ENCODE data around the gene TBC1D3.
"Not testable (repeated sequence)": the region's sequence is repeated elsewhere in the genome, so short reads cannot be mapped to it uniquely, and the experiment has no call there.

Gene TBC1D3

GRCh38 chr17:38192455-38192854 is at the start of gene TBC1D3:
Gene TBC1D3, minus strand, starts transcription at chr17:38192555. Its CDS starts 1,526 bp downstream, at chr17:38191029.
- not testable (repeated sequence) for H3K4me3 ChIP-seq (ENCODE audit: low read depth, low read length); H3K9ac ChIP-seq (ENCODE audit: low read depth, low read length); H3K36me3 ChIP-seq (ENCODE audit: control insufficient read depth, insufficient read depth, low read length); H3K27me3 ChIP-seq (ENCODE audit: control insufficient read depth, insufficient read depth, low read length); H3K9me3 ChIP-seq (ENCODE audit: control insufficient read depth, insufficient read depth, low read length); H3K4me1 ChIP-seq (ENCODE audit: control insufficient read depth, insufficient read depth, low read length)

GRCh38 chr17:38232790-38233189 is 40.4 kb upstream of the TBC1D3 start:
- H3K9ac ChIP-seq (ENCODE audit: low read depth, low read length); H3K9me3 ChIP-seq (ENCODE audit: control insufficient read depth, insufficient read depth, low read length); H3K27me3 ChIP-seq (ENCODE audit: control insufficient read depth, insufficient read depth, low read length): not testable (repeated sequence)

GRCh38 chr17:38225844-38226495 is 33.6 kb upstream of the TBC1D3 start:
- H3K4me1 ChIP-seq (ENCODE audit: control insufficient read depth, insufficient read depth, low read length); H3K9ac ChIP-seq (ENCODE audit: low read depth, low read length); H3K9me3 ChIP-seq (ENCODE audit: control insufficient read depth, insufficient read depth, low read length); H3K4me3 ChIP-seq (ENCODE audit: low read depth, low read length); H3K27me3 ChIP-seq (ENCODE audit: control insufficient read depth, insufficient read depth, low read length); H3K36me3 ChIP-seq (ENCODE audit: control insufficient read depth, insufficient read depth, low read length): not testable (repeated sequence)

More at GRCh38 chr17:38232790-38233189, 40.4 kb upstream of the TBC1D3 start:
- not testable (repeated sequence) for H3K4me1 ChIP-seq (ENCODE audit: control insufficient read depth, insufficient read depth, low read length); H3K4me3 ChIP-seq (ENCODE audit: low read depth, low read length); H3K36me3 ChIP-seq (ENCODE audit: control insufficient read depth, insufficient read depth, low read length)

- H3K27me3 ChIP-seq (ENCODE audit: control insufficient read depth, insufficient read depth, low read length), result not testable (repeated sequence)
Measured at GRCh38 chr17:38220867-38221266, 28.5 kb upstream of the TBC1D3 start.

DNA sequence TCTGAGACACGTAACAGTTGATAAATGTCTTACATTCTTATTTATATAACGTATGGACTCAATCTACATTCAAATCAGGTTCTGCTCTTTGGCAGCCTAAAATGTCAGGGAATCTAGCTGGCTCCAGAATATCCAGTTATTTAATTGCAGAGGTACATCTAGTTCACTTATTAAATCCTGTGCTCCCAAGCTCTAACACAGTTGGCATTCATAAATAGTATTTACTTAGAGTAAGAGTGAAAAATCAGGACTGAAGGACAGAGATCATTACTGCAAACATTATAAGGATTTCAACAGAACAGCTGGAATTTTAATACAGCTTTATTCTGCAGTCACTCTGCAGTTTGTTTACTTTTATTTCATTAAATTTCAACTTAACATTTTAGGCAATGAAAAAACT is 7.9 kb upstream of the TBC1D3 start:
- H3K4me1 ChIP-seq (ENCODE audit: control insufficient read depth, insufficient read depth, low read length); H3K4me3 ChIP-seq (ENCODE audit: low read depth, low read length); H3K9me3 ChIP-seq (ENCODE audit: control insufficient read depth, insufficient read depth, low read length); H3K9ac ChIP-seq (ENCODE audit: low read depth, low read length); H3K27me3 ChIP-seq (ENCODE audit: control insufficient read depth, insufficient read depth, low read length); H3K36me3 ChIP-seq (ENCODE audit: control insufficient read depth, insufficient read depth, low read length): not testable (repeated sequence)

More at GRCh38 chr17:38220867-38221266, 28.5 kb upstream of the TBC1D3 start:
- H3K9me3 ChIP-seq (ENCODE audit: control insufficient read depth, insufficient read depth, low read length); H3K4me1 ChIP-seq (ENCODE audit: control insufficient read depth, insufficient read depth, low read length); H3K36me3 ChIP-seq (ENCODE audit: control insufficient read depth, insufficient read depth, low read length); H3K9ac ChIP-seq (ENCODE audit: low read depth, low read length); H3K4me3 ChIP-seq (ENCODE audit: low read depth, low read length): not testable (repeated sequence)

DNA sequence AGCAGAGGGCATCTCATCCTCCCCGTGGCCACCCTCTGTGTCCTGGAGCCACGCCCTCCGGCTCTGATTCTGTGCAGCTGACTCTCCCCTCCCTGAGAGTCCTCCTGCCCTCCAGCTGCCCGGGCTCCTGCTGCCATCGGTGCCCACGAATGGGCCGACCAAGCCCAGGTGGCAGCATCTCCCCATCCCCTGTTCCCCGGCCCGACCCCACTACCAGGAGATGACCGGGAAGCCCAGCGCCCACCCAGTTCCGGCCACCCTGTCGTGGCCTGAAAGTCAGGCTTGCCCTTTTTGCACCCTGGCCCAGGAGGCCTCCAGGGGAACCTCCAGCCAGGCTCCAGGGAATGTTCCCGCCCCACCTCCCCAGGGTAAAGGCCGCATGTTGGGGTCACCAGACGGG is 57.5 kb downstream of the TBC1D3 start:
- not testable (repeated sequence) for H3K4me1 ChIP-seq (ENCODE audit: control insufficient read depth, insufficient read depth, low read length); H3K9ac ChIP-seq (ENCODE audit: low read depth, low read length); H3K9me3 ChIP-seq (ENCODE audit: control insufficient read depth, insufficient read depth, low read length)

More for the DNA sequence above, 57.5 kb downstream of the TBC1D3 start:
- not testable (repeated sequence) for H3K4me3 ChIP-seq (ENCODE audit: low read depth, low read length); H3K36me3 ChIP-seq (ENCODE audit: control insufficient read depth, insufficient read depth, low read length); H3K27me3 ChIP-seq (ENCODE audit: control insufficient read depth, insufficient read depth, low read length)

Measured in iPS-15b (cell line).